ENCODE results near the gene IMMP2L.
A peak's percentile ranks its signal among the peaks of the same experiment; 100 is the strongest.

IMMP2L gene

GRCh38 chr7:111242141-111242755 lies 320.0 kb downstream of the IMMP2L start:
- no peaks in the 10 kb centered on the region for H3K9me3 Mint-ChIP-seq
- peak overlapping the region; percentile 2 for H3K27ac Mint-ChIP-seq
- peaks cover 2% of the 10 kb centered on the region for H3K36me3 Mint-ChIP-seq
- ATAC-seq (ENCODE audit: low read depth) (no peak), DNase-seq (ENCODE audit: low spot score in 2 of 2) (no peak)
- no peak overlapping the region for H3K4me3 Mint-ChIP-seq
- H3K4me1 Mint-ChIP-seq: peaks cover 14% of the 10 kb centered on the region
- H3K27me3 Mint-ChIP-seq: no peaks in the 10 kb centered on the region

GRCh38 chr7:111240371-111240770 lies 321.9 kb downstream of the IMMP2L start:
- Mint-ChIP-seq H3K27ac (peak overlapping the region; percentile 4), H3K4me1 (peaks cover 14% of the 10 kb centered on the region), H3K27me3 (no peaks in the 10 kb centered on the region), H3K4me3 (no peak overlapping the region), H3K36me3 (peaks cover 9% of the 10 kb centered on the region), H3K9me3 (no peaks in the 10 kb centered on the region)
- no peak for DNase-seq (ENCODE audit: low spot score in 2 of 2)
- ATAC-seq (ENCODE audit: low read depth): peak; percentile 21

- Mint-ChIP-seq H3K9me3 (no peaks in the 10 kb centered on the region), H3K4me3 (no peak overlapping the region), H3K27me3 (no peaks in the 10 kb centered on the region), H3K4me1 (peaks cover 14% of the 10 kb centered on the region), H3K27ac (peak overlapping the region; percentile 1), H3K36me3 (peaks cover 9% of the 10 kb centered on the region)
- DNase-seq (ENCODE audit: low spot score in 2 of 2) (no peak), ATAC-seq (ENCODE audit: low read depth) (no peak)
These were observed 322.9 kb downstream of the IMMP2L start for GRCh38 chr7:111239437-111239836.

GRCh38 chr7:111238886-111239285 lies 323.4 kb downstream of the IMMP2L start:
- H3K36me3 Mint-ChIP-seq: peaks cover 9% of the 10 kb centered on the region
- H3K27me3 Mint-ChIP-seq: no peaks in the 10 kb centered on the region
- no peaks in the 10 kb centered on the region for H3K9me3 Mint-ChIP-seq
- H3K4me1 Mint-ChIP-seq: peaks cover 14% of the 10 kb centered on the region
- DNase-seq (ENCODE audit: low spot score in 2 of 2) (no peak), ATAC-seq (ENCODE audit: low read depth) (no peak)
- H3K4me3 Mint-ChIP-seq: no peak overlapping the region
- H3K27ac Mint-ChIP-seq: peak overlapping the region; percentile 1

GRCh38 chr7:111235709-111236108 lies 326.6 kb downstream of the IMMP2L start:
- H3K27ac Mint-ChIP-seq: no peak overlapping the region
- ATAC-seq (ENCODE audit: low read depth) (no peak), DNase-seq (ENCODE audit: low spot score in 2 of 2) (no peak)
- H3K36me3 Mint-ChIP-seq: peaks cover 7% of the 10 kb centered on the region
- H3K9me3 Mint-ChIP-seq: no peaks in the 10 kb centered on the region
- H3K4me1 Mint-ChIP-seq: peaks cover 14% of the 10 kb centered on the region
- H3K4me3 Mint-ChIP-seq: no peak overlapping the region
- no peaks in the 10 kb centered on the region for H3K27me3 Mint-ChIP-seq

GRCh38 chr7:111232249-111233084 lies 329.8 kb downstream of the IMMP2L start:
- no peak overlapping the region for H3K4me3 Mint-ChIP-seq
- no peaks in the 10 kb centered on the region for H3K27me3 Mint-ChIP-seq
- DNase-seq (ENCODE audit: low spot score in 2 of 2) (no peak), ATAC-seq (ENCODE audit: low read depth) (no peak)
- H3K9me3 Mint-ChIP-seq: no peaks in the 10 kb centered on the region
- H3K4me1 Mint-ChIP-seq: peaks cover 5% of the 10 kb centered on the region
- no peak overlapping the region for H3K27ac Mint-ChIP-seq
- H3K36me3 Mint-ChIP-seq: peaks cover 9% of the 10 kb centered on the region

- no peaks in the 10 kb centered on the region for H3K9me3 Mint-ChIP-seq
- ATAC-seq (ENCODE audit: low read depth): no peak
- no peak for DNase-seq (ENCODE audit: low spot score in 2 of 2)
- H3K27me3 Mint-ChIP-seq: no peaks in the 10 kb centered on the region
- H3K36me3 Mint-ChIP-seq: peaks cover 2% of the 10 kb centered on the region
- H3K4me1 Mint-ChIP-seq: peaks cover 8% of the 10 kb centered on the region
- no peak overlapping the region for H3K4me3 Mint-ChIP-seq
- H3K27ac Mint-ChIP-seq: no peak overlapping the region
These were observed 332.4 kb downstream of the IMMP2L start for GRCh38 chr7:111229916-111230315.

GRCh38 chr7:111229181-111229740 lies 333.0 kb downstream of the IMMP2L start:
- Mint-ChIP-seq H3K27me3 (no peaks in the 10 kb centered on the region), H3K4me3 (no peak overlapping the region), H3K9me3 (no peaks in the 10 kb centered on the region), H3K4me1 (peaks cover 8% of the 10 kb centered on the region), H3K27ac (no peak overlapping the region), H3K36me3 (peaks cover 2% of the 10 kb centered on the region)
- DNase-seq (ENCODE audit: low spot score in 2 of 2) (no peak), ATAC-seq (ENCODE audit: low read depth) (no peak)

GRCh38 chr7:111228437-111228836 lies 333.9 kb downstream of the IMMP2L start:
- H3K4me1 Mint-ChIP-seq: peaks cover 8% of the 10 kb centered on the region
- H3K4me3 Mint-ChIP-seq: no peak overlapping the region
- ATAC-seq (ENCODE audit: low read depth): no peak
- H3K9me3 Mint-ChIP-seq: no peaks in the 10 kb centered on the region
- H3K27ac Mint-ChIP-seq: no peak overlapping the region
- H3K27me3 Mint-ChIP-seq: no peaks in the 10 kb centered on the region
- H3K36me3 Mint-ChIP-seq: peaks cover 2% of the 10 kb centered on the region
- no peak for DNase-seq (ENCODE audit: low spot score in 2 of 2)

GRCh38 chr7:111226800-111227199 lies 335.5 kb downstream of the IMMP2L start:
- Mint-ChIP-seq H3K9me3 (no peaks in the 10 kb centered on the region), H3K36me3 (peaks cover 2% of the 10 kb centered on the region), H3K27me3 (no peaks in the 10 kb centered on the region), H3K27ac (no peak overlapping the region), H3K4me1 (peaks cover 3% of the 10 kb centered on the region), H3K4me3 (no peak overlapping the region)
- DNase-seq (ENCODE audit: low spot score in 2 of 2) (no peak), ATAC-seq (ENCODE audit: low read depth) (no peak)

- Mint-ChIP-seq H3K4me3 (no peak overlapping the region), H3K27me3 (no peaks in the 10 kb centered on the region), H3K4me1 (peaks cover 3% of the 10 kb centered on the region), H3K27ac (no peak overlapping the region), H3K36me3 (peaks cover 4% of the 10 kb centered on the region), H3K9me3 (no peaks in the 10 kb centered on the region)
- DNase-seq (ENCODE audit: low spot score in 2 of 2): no peak
- no peak for ATAC-seq (ENCODE audit: low read depth)
These were observed 337.7 kb downstream of the IMMP2L start for GRCh38 chr7:111224354-111225231.

GRCh38 chr7:111223802-111224253 lies 338.5 kb downstream of the IMMP2L start:
- DNase-seq (ENCODE audit: low spot score in 2 of 2): no peak
- Mint-ChIP-seq H3K27ac (no peak overlapping the region), H3K36me3 (peaks cover 2% of the 10 kb centered on the region), H3K9me3 (no peaks in the 10 kb centered on the region), H3K27me3 (no peaks in the 10 kb centered on the region), H3K4me1 (peaks cover 3% of the 10 kb centered on the region), H3K4me3 (no peak overlapping the region)
- no peak for ATAC-seq (ENCODE audit: low read depth)

- no peaks in the 10 kb centered on the region for H3K9me3 Mint-ChIP-seq
- no peaks in the 10 kb centered on the region for H3K27me3 Mint-ChIP-seq
- DNase-seq (ENCODE audit: low spot score in 2 of 2): no peak
- peaks cover 15% of the 10 kb centered on the region for H3K36me3 Mint-ChIP-seq
- no peak overlapping the region for H3K4me3 Mint-ChIP-seq
- H3K4me1 Mint-ChIP-seq: no peaks in the 10 kb centered on the region
- no peak overlapping the region for H3K27ac Mint-ChIP-seq
- no peak for ATAC-seq (ENCODE audit: low read depth)
These were observed 346.7 kb downstream of the IMMP2L start for GRCh38 chr7:111215550-111215949.
